GM23338 (cell line): Measurements from ENCODE around the gene RLF. TPM values are rescaled to one million over a fixed set of nuclear protein-coding genes. Genes with fewer than 3 reads are reported as not detected.

ENCODE experiments used
- ATAC-seq: fragments of 200-7000 bp; cut with Tn5 transposase; 3 replicates; pipeline ENCODE4 v1.9.1; 2020
- DNase-seq: peaks from one replicate; pipeline ENCODE4 v3.0.0-alpha.2; 2015; ENCODE audit warnings: low spot score
- H2AFZ ChIP-seq: fragments of 200-600 bp; sonication (generic); 2 replicates; pipeline ENCODE4 v1.8.0; 2016; ENCODE audit warnings: antibody characterized with exemption, mild to moderate bottlenecking, moderate library complexity
- H3F3A ChIP-seq: fragments of 200-600 bp; sonication (generic); replicated peaks from 2 replicates; pipeline ENCODE4 v1.8.0; 2017; ENCODE audit warnings: antibody characterized with exemption, mixed run types, low read depth
- H3K27ac ChIP-seq: fragments of 200-600 bp; sonication (generic); 2 replicates; pipeline ENCODE4 v1.6.1; 2016; ENCODE audit warnings: low read depth
- H3K27me3 ChIP-seq: fragments of 200-600 bp; sonication (generic); 2 replicates; pipeline ENCODE4 v1.8.0; 2016; ENCODE audit warnings: mild to moderate bottlenecking, mixed run types, moderate library complexity; ENCODE audit not compliant: insufficient read depth
- H3K36me3 ChIP-seq: fragments of 200-600 bp; sonication (generic); 2 replicates; pipeline ENCODE4 v1.8.0; 2016; ENCODE audit warnings: mild to moderate bottlenecking; ENCODE audit not compliant: insufficient read depth
- H3K4me1 ChIP-seq: fragments of 200-600 bp; sonication (generic); 2 replicates; pipeline ENCODE4 v1.8.0; 2016; ENCODE audit warnings: mild to moderate bottlenecking, moderate library complexity; ENCODE audit not compliant: insufficient read depth
- H3K4me2 ChIP-seq: fragments of 200-600 bp; sonication (generic); 2 replicates; pipeline ENCODE4 v1.7.1; 2017; ENCODE audit warnings: mixed run types
- H3K4me3 ChIP-seq: fragments of 200-600 bp; sonication (generic); 2 replicates; pipeline ENCODE4 v1.6.1; 2016; ENCODE audit warnings: mixed run types
- H3K79me2 ChIP-seq: fragments of 200-600 bp; sonication (generic); replicated peaks from 2 replicates; pipeline ENCODE4 v1.8.0; 2017; ENCODE audit warnings: mild to moderate bottlenecking; ENCODE audit not compliant: insufficient read depth
- H3K9me2 ChIP-seq: fragments of 200-600 bp; sonication (generic); 2 replicates; pipeline ENCODE4 v1.8.0; 2017; ENCODE audit not compliant: insufficient read depth
- H4K20me1 ChIP-seq: fragments of 200-600 bp; sonication (generic); replicated peaks from 2 replicates; pipeline ENCODE4 v1.8.0; 2017; ENCODE audit warnings: mild to moderate bottlenecking; ENCODE audit not compliant: insufficient read depth
- H3K27ac Mint-ChIP-seq: 2 replicates; pipeline ENCODE4 v1.8.0; 2020; ENCODE audit warnings: inconsistent platforms, mild to moderate bottlenecking, moderate library complexity, mixed read lengths
- H3K27me3 Mint-ChIP-seq: 3 replicates; pipeline ENCODE4 v1.8.0; 2022; ENCODE audit warnings: low read depth, mild to moderate bottlenecking, moderate library complexity, mixed read lengths, inconsistent platforms; ENCODE audit not compliant: insufficient read depth, poor library complexity
- H3K36me3 Mint-ChIP-seq: 3 replicates; pipeline ENCODE4 v1.8.0; 2021; ENCODE audit warnings: low read depth, mild to moderate bottlenecking, inconsistent platforms, moderate library complexity, mixed read lengths
- H3K4me1 Mint-ChIP-seq: 3 replicates; pipeline ENCODE4 v1.8.0; 2020; ENCODE audit warnings: mild to moderate bottlenecking, inconsistent platforms, mixed read lengths
- H3K4me3 Mint-ChIP-seq: 3 replicates; pipeline ENCODE4 v1.8.0; 2021; ENCODE audit warnings: moderate library complexity, mild to moderate bottlenecking, inconsistent platforms, mixed read lengths
- H3K9me3 Mint-ChIP-seq: 3 replicates; pipeline ENCODE4 v1.8.0; 2020; ENCODE audit warnings: moderate library complexity, mild to moderate bottlenecking, inconsistent platforms, mixed read lengths
- CREB1 ChIP-seq: fragments of 250-450 bp; sonication (Bioruptor Pico); IDR thresholded peaks from 2 replicates; pipeline ENCODE4 v1.5.0; 2020; ENCODE audit warnings: low read depth, mild to moderate bottlenecking, moderate library complexity
- EZH2 ChIP-seq: fragments of 200-600 bp; sonication (generic); IDR thresholded peaks from one replicate; pipeline ENCODE4 v1.8.0; 2017; ENCODE audit warnings: antibody characterized with exemption, mild to moderate bottlenecking, low read depth; ENCODE audit not compliant: unreplicated experiment
- EZH2phosphoT487 ChIP-seq: fragments of 200-600 bp; sonication (generic); IDR thresholded peaks from one replicate; pipeline ENCODE4 v1.8.1; 2018; ENCODE audit warnings: antibody characterized with exemption; ENCODE audit not compliant: unreplicated experiment
- JUNB ChIP-seq: IDR thresholded peaks from one replicate; pipeline ENCODE4 v1.6.1; 2016; ENCODE audit warnings: antibody characterized with exemption; ENCODE audit not compliant: unreplicated experiment
- NANOG ChIP-seq: IDR thresholded peaks from 2 replicates; pipeline ENCODE4 v1.6.1; 2016; ENCODE audit warnings: antibody characterized with exemption, borderline replicate concordance
- POLR2AphosphoS5 ChIP-seq: IDR thresholded peaks from 2 replicates; pipeline ENCODE4 v1.6.1; 2016; ENCODE audit warnings: antibody characterized with exemption, low read depth
- STAT1 ChIP-seq: IDR thresholded peaks from one replicate; pipeline ENCODE4 v1.6.1; 2016; ENCODE audit warnings: antibody characterized with exemption; ENCODE audit not compliant: unreplicated experiment
- ZNF114 ChIP-seq: fragments of 250-450 bp; sonication (Bioruptor Pico); IDR thresholded peaks from 2 replicates; pipeline ENCODE4 v1.5.0; 2020; ENCODE audit warnings: mild to moderate bottlenecking, moderate library complexity
- ZNF331 ChIP-seq: fragments of 250-450 bp; sonication (Bioruptor Pico); IDR thresholded peaks from 2 replicates; pipeline ENCODE4 v1.5.0; 2020; ENCODE audit warnings: low read depth, mild to moderate bottlenecking, moderate library complexity
- polyA plus RNA-seq: library from polyadenylated mRNA; unstranded; fragments of >200 nt; fragmentation: Nextera tagmentation; extraction: Ambion mirVana; gene quantifications from 2 replicates; pipeline ENCODE4 v1.2.1, GENCODE V29; 2016
- total RNA-seq: library from RNA; depleted of rRNA; stranded (reverse); fragments of >200 nt; shearing (Covaris generic); gene quantifications from 2 replicates; pipeline ENCODE4 v1.2.3, GENCODE V29; 2014
- TF ChIP-seq, protein P1 (sequence below): IDR thresholded peaks from 2 replicates; pipeline ENCODE4 v1.6.1; 2016; ENCODE audit warnings: antibody characterized with exemption
- TF ChIP-seq, protein P2 (sequence below), 2 experiments: fragments of 200-600 bp in 1 of 2; sonication (generic) in 1 of 2; conservative IDR thresholded peaks; 2 replicates each; pipeline versions ENCODE4 v1.5.1 to v1.6.1; 2016 to 2017; ENCODE audit warnings: antibody characterized with exemption in 2 of 2, low read depth in 2 of 2, mild to moderate bottlenecking in 2 of 2, moderate library complexity in 1 of 2
- TF ChIP-seq, protein P3 (sequence below): IDR thresholded peaks from one replicate; pipeline ENCODE4 v1.6.1; 2018; ENCODE audit warnings: antibody characterized with exemption; ENCODE audit not compliant: unreplicated experiment

RLF gene
- total and polyA plus RNA-seq, 2 experiments from 2014 or later = 6.6 to 21.1 TPM

DNA sequence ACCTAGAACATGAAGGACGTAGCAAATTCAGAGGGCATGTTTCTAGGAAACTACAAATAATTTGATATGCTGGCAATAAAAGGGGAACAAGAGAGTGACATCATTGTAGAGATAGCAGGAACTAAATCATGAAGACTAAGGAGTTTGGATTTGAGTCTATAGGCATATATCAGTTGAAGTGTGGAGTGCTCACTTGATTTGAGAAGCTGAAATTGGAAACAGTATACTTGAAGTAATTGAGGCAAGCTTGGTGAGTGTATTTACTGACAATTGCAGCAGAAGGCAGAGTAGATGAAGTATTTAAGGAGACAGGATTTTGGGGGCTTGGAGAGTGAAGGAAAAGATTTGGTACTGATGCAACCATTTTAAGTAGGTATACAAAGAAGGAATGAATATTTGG, 80.2 kb downstream of the RLF start (continued):
- TF ChIP-seq NANOG (no peak), STAT1 (no peak), EZH2 (no peak), JUNB (no peak)
- TF ChIP-seq, protein P1, sequence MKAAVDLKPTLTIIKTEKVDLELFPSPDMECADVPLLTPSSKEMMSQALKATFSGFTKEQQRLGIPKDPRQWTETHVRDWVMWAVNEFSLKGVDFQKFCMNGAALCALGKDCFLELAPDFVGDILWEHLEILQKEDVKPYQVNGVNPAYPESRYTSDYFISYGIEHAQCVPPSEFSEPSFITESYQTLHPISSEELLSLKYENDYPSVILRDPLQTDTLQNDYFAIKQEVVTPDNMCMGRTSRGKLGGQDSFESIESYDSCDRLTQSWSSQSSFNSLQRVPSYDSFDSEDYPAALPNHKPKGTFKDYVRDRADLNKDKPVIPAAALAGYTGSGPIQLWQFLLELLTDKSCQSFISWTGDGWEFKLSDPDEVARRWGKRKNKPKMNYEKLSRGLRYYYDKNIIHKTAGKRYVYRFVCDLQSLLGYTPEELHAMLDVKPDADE = no peak

DNA sequence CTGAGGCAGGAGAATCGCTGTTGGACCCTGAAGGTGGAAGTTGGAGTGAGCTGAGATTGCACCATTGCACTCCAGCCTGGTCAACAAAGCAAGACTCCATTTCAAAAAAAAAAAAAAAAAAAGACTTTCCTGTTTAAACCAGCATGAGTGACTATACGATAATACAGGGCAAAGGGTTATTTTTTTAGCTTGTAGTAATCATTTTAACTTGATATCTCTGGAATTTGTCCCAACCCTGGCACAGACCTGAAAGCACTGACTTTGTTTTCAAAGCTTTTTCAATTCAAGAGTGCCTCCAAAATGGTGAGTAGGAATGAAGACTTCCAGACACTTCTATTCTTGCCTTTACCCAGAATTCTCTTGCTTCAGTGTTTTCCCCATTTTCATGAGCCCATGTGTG, 82.2 kb downstream of the RLF start:
- Histone ChIP-seq H3K4me1 (no peaks in the 10 kb centered on the region), H3K27ac (no peak overlapping the region), H3F3A (no peaks in the 10 kb centered on the region), H3K4me2 (no peak overlapping the region), H3K79me2 (no peaks in the 10 kb centered on the region), H3K9me2 (no peaks in the 10 kb centered on the region), H3K36me3 (peaks cover under 1% of the 10 kb centered on the region; the same call in 1 of the 2 replicates), H2AFZ (no peak overlapping the region), H4K20me1 (no peaks in the 10 kb centered on the region), H3K27me3 (no peaks in the 10 kb centered on the region), H3K4me3 (no peak overlapping the region)
- Mint-ChIP-seq H3K27me3 (no peaks in the 10 kb centered on the region), H3K27ac (no peak overlapping the region), H3K4me1 (no peaks in the 10 kb centered on the region), H3K36me3 (peaks cover under 1% of the 10 kb centered on the region; the same call in 1 of the 3 replicates), H3K4me3 (no peak overlapping the region), H3K9me3 (no peaks in the 10 kb centered on the region)
- DNase-seq (no peak), ATAC-seq (no peak)
- no peak for TF ChIP-seq JUNB
- TF ChIP-seq CREB1 = no peak
- no peak for TF ChIP-seq NANOG
- TF ChIP-seq, protein P2, sequence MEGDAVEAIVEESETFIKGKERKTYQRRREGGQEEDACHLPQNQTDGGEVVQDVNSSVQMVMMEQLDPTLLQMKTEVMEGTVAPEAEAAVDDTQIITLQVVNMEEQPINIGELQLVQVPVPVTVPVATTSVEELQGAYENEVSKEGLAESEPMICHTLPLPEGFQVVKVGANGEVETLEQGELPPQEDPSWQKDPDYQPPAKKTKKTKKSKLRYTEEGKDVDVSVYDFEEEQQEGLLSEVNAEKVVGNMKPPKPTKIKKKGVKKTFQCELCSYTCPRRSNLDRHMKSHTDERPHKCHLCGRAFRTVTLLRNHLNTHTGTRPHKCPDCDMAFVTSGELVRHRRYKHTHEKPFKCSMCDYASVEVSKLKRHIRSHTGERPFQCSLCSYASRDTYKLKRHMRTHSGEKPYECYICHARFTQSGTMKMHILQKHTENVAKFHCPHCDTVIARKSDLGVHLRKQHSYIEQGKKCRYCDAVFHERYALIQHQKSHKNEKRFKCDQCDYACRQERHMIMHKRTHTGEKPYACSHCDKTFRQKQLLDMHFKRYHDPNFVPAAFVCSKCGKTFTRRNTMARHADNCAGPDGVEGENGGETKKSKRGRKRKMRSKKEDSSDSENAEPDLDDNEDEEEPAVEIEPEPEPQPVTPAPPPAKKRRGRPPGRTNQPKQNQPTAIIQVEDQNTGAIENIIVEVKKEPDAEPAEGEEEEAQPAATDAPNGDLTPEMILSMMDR (conservative IDR thresholded peaks at IDR 0.05; ENCODE audit: low read depth in 2 of 2) = no peak
- TF ChIP-seq STAT1 = no peak
- TF ChIP-seq ZNF331 (CRISPR knock-in tag) = no peak
- TF ChIP-seq EZH2phosphoT487 = no peak
- TF ChIP-seq POLR2AphosphoS5 = no peak
- TF ChIP-seq, protein P3, sequence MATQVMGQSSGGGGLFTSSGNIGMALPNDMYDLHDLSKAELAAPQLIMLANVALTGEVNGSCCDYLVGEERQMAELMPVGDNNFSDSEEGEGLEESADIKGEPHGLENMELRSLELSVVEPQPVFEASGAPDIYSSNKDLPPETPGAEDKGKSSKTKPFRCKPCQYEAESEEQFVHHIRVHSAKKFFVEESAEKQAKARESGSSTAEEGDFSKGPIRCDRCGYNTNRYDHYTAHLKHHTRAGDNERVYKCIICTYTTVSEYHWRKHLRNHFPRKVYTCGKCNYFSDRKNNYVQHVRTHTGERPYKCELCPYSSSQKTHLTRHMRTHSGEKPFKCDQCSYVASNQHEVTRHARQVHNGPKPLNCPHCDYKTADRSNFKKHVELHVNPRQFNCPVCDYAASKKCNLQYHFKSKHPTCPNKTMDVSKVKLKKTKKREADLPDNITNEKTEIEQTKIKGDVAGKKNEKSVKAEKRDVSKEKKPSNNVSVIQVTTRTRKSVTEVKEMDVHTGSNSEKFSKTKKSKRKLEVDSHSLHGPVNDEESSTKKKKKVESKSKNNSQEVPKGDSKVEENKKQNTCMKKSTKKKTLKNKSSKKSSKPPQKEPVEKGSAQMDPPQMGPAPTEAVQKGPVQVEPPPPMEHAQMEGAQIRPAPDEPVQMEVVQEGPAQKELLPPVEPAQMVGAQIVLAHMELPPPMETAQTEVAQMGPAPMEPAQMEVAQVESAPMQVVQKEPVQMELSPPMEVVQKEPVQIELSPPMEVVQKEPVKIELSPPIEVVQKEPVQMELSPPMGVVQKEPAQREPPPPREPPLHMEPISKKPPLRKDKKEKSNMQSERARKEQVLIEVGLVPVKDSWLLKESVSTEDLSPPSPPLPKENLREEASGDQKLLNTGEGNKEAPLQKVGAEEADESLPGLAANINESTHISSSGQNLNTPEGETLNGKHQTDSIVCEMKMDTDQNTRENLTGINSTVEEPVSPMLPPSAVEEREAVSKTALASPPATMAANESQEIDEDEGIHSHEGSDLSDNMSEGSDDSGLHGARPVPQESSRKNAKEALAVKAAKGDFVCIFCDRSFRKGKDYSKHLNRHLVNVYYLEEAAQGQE = no peak
- TF ChIP-seq, protein P1 = no peak
- TF ChIP-seq ZNF114 (CRISPR knock-in tag) = no peak
- TF ChIP-seq EZH2 = no peak
